WTC11 (cell line): ENCODE measurements around the gene CD2AP. TPM values are rescaled to one million over a fixed set of nuclear protein-coding genes. Genes with fewer than 3 reads are reported as not detected.

Source experiments
- ATAC-seq: fragments of 200-7000 bp; cut with Tn5 transposase; 2 replicates; pipeline ENCODE4 v1.10.0; 2021; ENCODE audit warnings: mild to moderate bottlenecking, moderate library complexity
- CTCF ChIA-PET: fragments of 300-600 bp; sonication (Branson Sonifier 250); formaldehyde crosslinking; loops from one replicate; lab custom pipeline; 2021; ENCODE audit warnings: antibody characterized with exemption; lab: Charles Lee
- POLR2A ChIA-PET: fragments of 350-600 bp; sonication (Branson Sonifier 250); formaldehyde crosslinking; loops from one replicate; lab custom pipeline; 2021; ENCODE audit warnings: antibody characterized with exemption; lab: Charles Lee
- DNase-seq: peaks from one replicate; pipeline ENCODE4 v3.0.0; 2021; ENCODE audit warnings: low spot score
- H3K27ac Mint-ChIP-seq: 2 replicates; pipeline ENCODE4 v1.8.0; 2021; ENCODE audit warnings: mixed read lengths
- H3K27me3 Mint-ChIP-seq: 2 replicates; pipeline ENCODE4 v1.8.0; 2021; ENCODE audit warnings: low read depth, mild to moderate bottlenecking, moderate library complexity, mixed read lengths
- H3K36me3 Mint-ChIP-seq: 2 replicates; pipeline ENCODE4 v1.8.0; 2021; ENCODE audit warnings: mixed read lengths
- H3K4me1 Mint-ChIP-seq: 2 replicates; pipeline ENCODE4 v1.8.0; 2022; ENCODE audit warnings: mixed read lengths
- H3K4me3 Mint-ChIP-seq: 2 replicates; pipeline ENCODE4 v1.8.0; 2021; ENCODE audit warnings: mild to moderate bottlenecking, moderate library complexity, mixed read lengths
- H3K9me3 Mint-ChIP-seq: 2 replicates; pipeline ENCODE4 v1.8.0; 2021; ENCODE audit warnings: mixed read lengths
- ELF4 ChIP-seq: sonication (generic); formaldehyde crosslinking; IDR thresholded peaks from 2 replicates; pipeline ENCODE4 v1.8.1; 2022; ENCODE audit warnings: low read depth, mild to moderate bottlenecking, moderate library complexity, missing genetic modification reagents
- FOXJ3 ChIP-seq: sonication (generic); formaldehyde crosslinking; IDR thresholded peaks from 2 replicates; pipeline ENCODE4 v1.9.0; 2021; ENCODE audit warnings: missing genetic modification reagents, mild to moderate bottlenecking, borderline replicate concordance
- FOXK1 ChIP-seq: sonication (generic); formaldehyde crosslinking; IDR thresholded peaks from 2 replicates; pipeline ENCODE4 v1.8.0; 2022; ENCODE audit warnings: mild to moderate bottlenecking, moderate library complexity, missing genetic modification reagents
- GRHL2 ChIP-seq: fragments of 250-450 bp; sonication (Bioruptor Pico); IDR thresholded peaks from 2 replicates; pipeline ENCODE4 v1.8.0; 2022; ENCODE audit warnings: mild to moderate bottlenecking, moderate library complexity; ENCODE audit not compliant: insufficient replicate concordance, severe bottlenecking
- JAZF1 ChIP-seq: fragments of 250-450 bp; sonication (Bioruptor Pico); IDR thresholded peaks from 2 replicates; pipeline ENCODE4 v1.9.0; 2021; ENCODE audit warnings: moderate library complexity, mild to moderate bottlenecking, inconsistent platforms
- NFATC4 ChIP-seq: fragments of 250-450 bp; sonication (Bioruptor Pico); IDR thresholded peaks from 2 replicates; pipeline ENCODE4 v1.9.0; 2021; ENCODE audit warnings: mild to moderate bottlenecking
- SP1 ChIP-seq: sonication (generic); formaldehyde crosslinking; conservative IDR thresholded peaks from 2 replicates; pipeline ENCODE4 v1.8.1; 2022; ENCODE audit warnings: missing genetic modification reagents
- TCF7 ChIP-seq: sonication (generic); formaldehyde crosslinking; IDR thresholded peaks from 2 replicates; pipeline ENCODE4 v1.8.0; 2022; ENCODE audit warnings: mild to moderate bottlenecking, low read depth, missing genetic modification reagents, moderate library complexity
- TP53 ChIP-seq: sonication (generic); formaldehyde crosslinking; IDR thresholded peaks from 2 replicates; pipeline ENCODE4 v1.8.1; 2023; ENCODE audit warnings: mild to moderate bottlenecking, missing genetic modification reagents
- ZNF121 ChIP-seq: sonication (generic); formaldehyde crosslinking; IDR thresholded peaks from 2 replicates; pipeline ENCODE4 v1.8.0; 2023; ENCODE audit warnings: missing genetic modification reagents
- ZNF416 ChIP-seq: fragments of 250-450 bp; sonication (Bioruptor Pico); IDR thresholded peaks from 2 replicates; pipeline ENCODE4 v1.9.0; 2021; ENCODE audit warnings: mild to moderate bottlenecking, inconsistent platforms
- ZNF423 ChIP-seq: fragments of 250-450 bp; sonication (Bioruptor Pico); IDR thresholded peaks from 2 replicates; pipeline ENCODE4 v2.1.2; 2022; ENCODE audit warnings: mild to moderate bottlenecking, moderate library complexity
- total RNA-seq: library from RNA; stranded (reverse); gene quantifications from 3 replicates; pipeline ENCODE4 v1.2.3, GENCODE V29; 2021
- TF ChIP-seq, protein P1 (sequence below): sonication (generic); formaldehyde crosslinking; IDR thresholded peaks from 2 replicates; pipeline ENCODE4 v1.8.1; 2022; ENCODE audit warnings: mild to moderate bottlenecking, moderate library complexity, missing genetic modification reagents
- TF ChIP-seq, protein P2 (sequence below): sonication (generic); formaldehyde crosslinking; IDR thresholded peaks from 2 replicates; pipeline ENCODE4 v1.8.0; 2022; ENCODE audit warnings: mild to moderate bottlenecking, missing genetic modification reagents
- TF ChIP-seq, protein P3 (sequence below): sonication (generic); formaldehyde crosslinking; IDR thresholded peaks from 2 replicates; pipeline ENCODE4 v1.8.0; 2022; ENCODE audit warnings: mild to moderate bottlenecking, missing genetic modification reagents
- TF ChIP-seq, protein P4 (sequence below): fragments of 250-450 bp; sonication (Bioruptor Pico); IDR thresholded peaks from 2 replicates; pipeline ENCODE4 v1.9.0; 2021; ENCODE audit warnings: moderate library complexity, mild to moderate bottlenecking, inconsistent platforms, borderline replicate concordance
- TF ChIP-seq, protein P5 (sequence below): fragments of 250-450 bp; sonication (Bioruptor Pico); IDR thresholded peaks from 2 replicates; pipeline ENCODE4 v1.9.0; 2021; ENCODE audit warnings: mild to moderate bottlenecking
- TF ChIP-seq, protein P6 (sequence below): sonication (generic); formaldehyde crosslinking; IDR thresholded peaks from 2 replicates; pipeline ENCODE4 v1.8.1; 2023; ENCODE audit warnings: mild to moderate bottlenecking, missing genetic modification reagents
- TF ChIP-seq, protein P7 (sequence below): sonication (generic); formaldehyde crosslinking; conservative IDR thresholded peaks from 2 replicates; pipeline ENCODE4 v1.8.1; 2022; ENCODE audit warnings: mild to moderate bottlenecking, missing genetic modification reagents

CD2AP gene
- total RNA-seq, 1 experiment from 2014 or later: 77.0 TPM

DNA sequence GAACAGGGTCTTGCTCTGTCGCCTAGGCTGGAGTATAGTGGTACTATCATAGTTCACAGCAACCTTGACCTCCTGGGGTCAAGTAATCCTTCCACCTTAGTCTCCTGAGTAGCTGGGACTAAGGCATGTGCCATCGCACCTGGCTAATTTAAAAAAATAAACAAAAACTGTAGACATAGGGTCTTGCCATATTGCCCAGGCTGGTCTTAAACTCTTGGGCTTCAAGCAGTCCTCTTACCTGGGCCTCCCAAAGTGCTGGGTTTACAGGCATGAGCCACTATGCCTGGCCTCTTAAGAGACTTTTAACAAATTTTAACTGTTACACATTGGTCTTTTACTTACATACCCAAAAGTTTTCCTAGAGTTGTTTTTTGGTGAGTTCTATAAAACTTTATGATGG is 12.4 kb downstream of the CD2AP start:
- H3K27ac Mint-ChIP-seq: peak overlapping the region; percentile 5; the same call in 1 of the 2 replicates
- DNase-seq (no peak), ATAC-seq (peak; percentile 45)
- H3K4me1 Mint-ChIP-seq: peaks cover 59% of the 10 kb centered on the region
- CTCF ChIA-PET: no interaction called here
- no peaks in the 10 kb centered on the region for H3K27me3 Mint-ChIP-seq
- no peaks in the 10 kb centered on the region for H3K9me3 Mint-ChIP-seq
- H3K36me3 Mint-ChIP-seq: peaks cover 2% of the 10 kb centered on the region; the same call in 1 of the 2 replicates
- POLR2A ChIA-PET: interaction anchor here (0.7 kb wide), 1 partner anchor 14 kb away, joined by 8 read pairs; no protein-coding TSS in a partner anchor
- no peak overlapping the region for H3K4me3 Mint-ChIP-seq
- no peak for TF ChIP-seq JAZF1 (CRISPR knock-in tag)
- TF ChIP-seq ZNF121 (CRISPR knock-in tag): peak; percentile 96

DNA sequence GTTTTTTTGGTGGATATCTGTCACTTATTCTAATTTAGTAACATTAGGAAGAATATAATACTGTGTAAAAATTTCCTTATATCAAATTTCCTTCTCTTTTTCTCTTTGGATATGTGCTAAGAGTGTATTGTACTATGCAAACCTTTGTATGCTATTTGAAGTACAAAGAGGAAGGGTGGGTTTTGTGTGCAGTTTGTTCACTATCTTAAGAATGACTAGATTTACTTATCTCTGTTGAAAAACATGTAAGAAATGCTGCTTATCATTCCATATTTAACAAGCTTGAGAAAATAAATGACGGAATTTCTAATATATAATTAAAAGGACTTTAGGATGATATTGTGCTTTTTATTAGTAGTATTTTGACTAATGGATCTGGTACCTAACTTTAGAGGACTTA is 13.1 kb downstream of the CD2AP start:
- Mint-ChIP-seq H3K27ac (no peak overlapping the region), H3K4me1 (peaks cover 65% of the 10 kb centered on the region), H3K27me3 (no peaks in the 10 kb centered on the region)
- no peak for DNase-seq
- POLR2A ChIA-PET: no interaction called here
- TF ChIP-seq, protein P1, sequence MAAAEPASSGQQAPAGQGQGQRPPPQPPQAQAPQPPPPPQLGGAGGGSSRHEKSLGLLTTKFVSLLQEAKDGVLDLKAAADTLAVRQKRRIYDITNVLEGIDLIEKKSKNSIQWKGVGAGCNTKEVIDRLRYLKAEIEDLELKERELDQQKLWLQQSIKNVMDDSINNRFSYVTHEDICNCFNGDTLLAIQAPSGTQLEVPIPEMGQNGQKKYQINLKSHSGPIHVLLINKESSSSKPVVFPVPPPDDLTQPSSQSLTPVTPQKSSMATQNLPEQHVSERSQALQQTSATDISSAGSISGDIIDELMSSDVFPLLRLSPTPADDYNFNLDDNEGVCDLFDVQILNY (CRISPR knock-in tag): no peak
- TF ChIP-seq, protein P2, sequence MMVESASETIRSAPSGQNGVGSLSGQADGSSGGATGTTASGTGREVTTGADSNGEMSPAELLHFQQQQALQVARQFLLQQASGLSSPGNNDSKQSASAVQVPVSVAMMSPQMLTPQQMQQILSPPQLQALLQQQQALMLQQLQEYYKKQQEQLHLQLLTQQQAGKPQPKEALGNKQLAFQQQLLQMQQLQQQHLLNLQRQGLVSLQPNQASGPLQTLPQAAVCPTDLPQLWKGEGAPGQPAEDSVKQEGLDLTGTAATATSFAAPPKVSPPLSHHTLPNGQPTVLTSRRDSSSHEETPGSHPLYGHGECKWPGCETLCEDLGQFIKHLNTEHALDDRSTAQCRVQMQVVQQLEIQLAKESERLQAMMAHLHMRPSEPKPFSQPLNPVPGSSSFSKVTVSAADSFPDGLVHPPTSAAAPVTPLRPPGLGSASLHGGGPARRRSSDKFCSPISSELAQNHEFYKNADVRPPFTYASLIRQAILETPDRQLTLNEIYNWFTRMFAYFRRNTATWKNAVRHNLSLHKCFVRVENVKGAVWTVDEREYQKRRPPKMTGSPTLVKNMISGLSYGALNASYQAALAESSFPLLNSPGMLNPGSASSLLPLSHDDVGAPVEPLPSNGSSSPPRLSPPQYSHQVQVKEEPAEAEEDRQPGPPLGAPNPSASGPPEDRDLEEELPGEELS: no peak
- TF ChIP-seq, protein P3, sequence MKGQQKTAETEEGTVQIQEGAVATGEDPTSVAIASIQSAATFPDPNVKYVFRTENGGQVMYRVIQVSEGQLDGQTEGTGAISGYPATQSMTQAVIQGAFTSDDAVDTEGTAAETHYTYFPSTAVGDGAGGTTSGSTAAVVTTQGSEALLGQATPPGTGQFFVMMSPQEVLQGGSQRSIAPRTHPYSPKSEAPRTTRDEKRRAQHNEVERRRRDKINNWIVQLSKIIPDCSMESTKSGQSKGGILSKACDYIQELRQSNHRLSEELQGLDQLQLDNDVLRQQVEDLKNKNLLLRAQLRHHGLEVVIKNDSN (CRISPR knock-in tag): no peak
- TF ChIP-seq ELF4 (CRISPR knock-in tag) (no peak), SP1 (CRISPR knock-in tag) (no peak), TCF7 (no peak), GRHL2 (CRISPR knock-in tag) (no peak), FOXK1 (CRISPR knock-in tag) (no peak), TP53 (CRISPR knock-in tag) (no peak), NFATC4 (no peak), FOXJ3 (CRISPR knock-in tag) (no peak), ZNF416 (no peak), ZNF423 (CRISPR knock-in tag) (no peak)
- TF ChIP-seq, protein P4, sequence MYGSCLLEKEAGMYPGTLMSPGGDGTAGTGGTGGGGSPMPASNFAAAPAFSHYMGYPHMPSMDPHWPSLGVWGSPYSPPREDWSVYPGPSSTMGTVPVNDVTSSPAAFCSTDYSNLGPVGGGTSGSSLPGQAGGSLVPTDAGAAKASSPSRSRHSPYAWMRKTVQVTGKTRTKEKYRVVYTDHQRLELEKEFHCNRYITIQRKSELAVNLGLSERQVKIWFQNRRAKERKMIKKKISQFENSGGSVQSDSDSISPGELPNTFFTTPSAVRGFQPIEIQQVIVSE: no peak
- TF ChIP-seq, protein P5, sequence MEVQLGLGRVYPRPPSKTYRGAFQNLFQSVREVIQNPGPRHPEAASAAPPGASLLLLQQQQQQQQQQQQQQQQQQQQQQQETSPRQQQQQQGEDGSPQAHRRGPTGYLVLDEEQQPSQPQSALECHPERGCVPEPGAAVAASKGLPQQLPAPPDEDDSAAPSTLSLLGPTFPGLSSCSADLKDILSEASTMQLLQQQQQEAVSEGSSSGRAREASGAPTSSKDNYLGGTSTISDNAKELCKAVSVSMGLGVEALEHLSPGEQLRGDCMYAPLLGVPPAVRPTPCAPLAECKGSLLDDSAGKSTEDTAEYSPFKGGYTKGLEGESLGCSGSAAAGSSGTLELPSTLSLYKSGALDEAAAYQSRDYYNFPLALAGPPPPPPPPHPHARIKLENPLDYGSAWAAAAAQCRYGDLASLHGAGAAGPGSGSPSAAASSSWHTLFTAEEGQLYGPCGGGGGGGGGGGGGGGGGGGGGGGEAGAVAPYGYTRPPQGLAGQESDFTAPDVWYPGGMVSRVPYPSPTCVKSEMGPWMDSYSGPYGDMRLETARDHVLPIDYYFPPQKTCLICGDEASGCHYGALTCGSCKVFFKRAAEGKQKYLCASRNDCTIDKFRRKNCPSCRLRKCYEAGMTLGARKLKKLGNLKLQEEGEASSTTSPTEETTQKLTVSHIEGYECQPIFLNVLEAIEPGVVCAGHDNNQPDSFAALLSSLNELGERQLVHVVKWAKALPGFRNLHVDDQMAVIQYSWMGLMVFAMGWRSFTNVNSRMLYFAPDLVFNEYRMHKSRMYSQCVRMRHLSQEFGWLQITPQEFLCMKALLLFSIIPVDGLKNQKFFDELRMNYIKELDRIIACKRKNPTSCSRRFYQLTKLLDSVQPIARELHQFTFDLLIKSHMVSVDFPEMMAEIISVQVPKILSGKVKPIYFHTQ (CRISPR knock-in tag): no peak
- TF ChIP-seq, protein P6, sequence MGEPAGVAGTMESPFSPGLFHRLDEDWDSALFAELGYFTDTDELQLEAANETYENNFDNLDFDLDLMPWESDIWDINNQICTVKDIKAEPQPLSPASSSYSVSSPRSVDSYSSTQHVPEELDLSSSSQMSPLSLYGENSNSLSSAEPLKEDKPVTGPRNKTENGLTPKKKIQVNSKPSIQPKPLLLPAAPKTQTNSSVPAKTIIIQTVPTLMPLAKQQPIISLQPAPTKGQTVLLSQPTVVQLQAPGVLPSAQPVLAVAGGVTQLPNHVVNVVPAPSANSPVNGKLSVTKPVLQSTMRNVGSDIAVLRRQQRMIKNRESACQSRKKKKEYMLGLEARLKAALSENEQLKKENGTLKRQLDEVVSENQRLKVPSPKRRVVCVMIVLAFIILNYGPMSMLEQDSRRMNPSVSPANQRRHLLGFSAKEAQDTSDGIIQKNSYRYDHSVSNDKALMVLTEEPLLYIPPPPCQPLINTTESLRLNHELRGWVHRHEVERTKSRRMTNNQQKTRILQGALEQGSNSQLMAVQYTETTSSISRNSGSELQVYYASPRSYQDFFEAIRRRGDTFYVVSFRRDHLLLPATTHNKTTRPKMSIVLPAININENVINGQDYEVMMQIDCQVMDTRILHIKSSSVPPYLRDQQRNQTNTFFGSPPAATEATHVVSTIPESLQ (CRISPR knock-in tag): no peak
- TF ChIP-seq, protein P7, sequence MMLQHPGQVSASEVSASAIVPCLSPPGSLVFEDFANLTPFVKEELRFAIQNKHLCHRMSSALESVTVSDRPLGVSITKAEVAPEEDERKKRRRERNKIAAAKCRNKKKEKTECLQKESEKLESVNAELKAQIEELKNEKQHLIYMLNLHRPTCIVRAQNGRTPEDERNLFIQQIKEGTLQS (CRISPR knock-in tag): no peak
- TF ChIP-seq, all 79 proteins: peak for 0
- CTCF ChIA-PET: no interaction called here
- no peaks in the 10 kb centered on the region for H3K9me3 Mint-ChIP-seq
- H3K36me3 Mint-ChIP-seq: peaks cover 2% of the 10 kb centered on the region; the same call in 1 of the 2 replicates
- no peak overlapping the region for H3K4me3 Mint-ChIP-seq
- no peak for ATAC-seq
